Glutamatergic neuron (in vitro differentiated cells): Measurements from ENCODE around the gene TSPAN17. TPM values are rescaled to one million over a fixed set of nuclear protein-coding genes. Genes with fewer than 3 reads are reported as not detected.

ENCODE experiments used
- DNase-seq: peaks from one replicate; pipeline ENCODE4 v3.0.0; 2022
- H3K27ac Mint-ChIP-seq: one replicate; pipeline ENCODE4 v1.8.0; 2020; ENCODE audit warnings: mild to moderate bottlenecking, mixed read lengths, inconsistent platforms; ENCODE audit not compliant: unreplicated experiment
- H3K27me3 Mint-ChIP-seq: one replicate; pipeline ENCODE4 v1.8.0; 2020; ENCODE audit warnings: mild to moderate bottlenecking, moderate library complexity, mixed read lengths, inconsistent platforms; ENCODE audit not compliant: unreplicated experiment
- H3K36me3 Mint-ChIP-seq: one replicate; pipeline ENCODE4 v1.8.0; 2020; ENCODE audit warnings: mild to moderate bottlenecking, mixed read lengths, inconsistent platforms; ENCODE audit not compliant: unreplicated experiment
- H3K4me1 Mint-ChIP-seq: one replicate; pipeline ENCODE4 v1.8.0; 2020; ENCODE audit warnings: mild to moderate bottlenecking, low read depth, mixed read lengths, inconsistent platforms; ENCODE audit not compliant: unreplicated experiment
- H3K4me3 Mint-ChIP-seq: one replicate; pipeline ENCODE4 v1.8.0; 2020; ENCODE audit warnings: mild to moderate bottlenecking, mixed read lengths, inconsistent platforms; ENCODE audit not compliant: unreplicated experiment
- H3K9me3 Mint-ChIP-seq: one replicate; pipeline ENCODE4 v1.8.0; 2020; ENCODE audit warnings: mild to moderate bottlenecking, moderate library complexity, mixed read lengths, inconsistent platforms; ENCODE audit not compliant: unreplicated experiment
- total RNA-seq: library from RNA; stranded (reverse); fragmentation: NEBNext Ultra II Directional; extraction: Animal tissue kit (Norgen Biotek cat#: 25700); gene quantifications from one replicate; pipeline ENCODE4 v1.2.1, GENCODE V29; 2021; ENCODE audit not compliant: unreplicated experiment
- TF ChIP-seq, protein P1 (sequence below): fragments of 200-600 bp; sonication (generic); IDR thresholded peaks from one replicate; pipeline ENCODE4 v1.5.0; 2021; ENCODE audit not compliant: partially characterized antibody, unreplicated experiment

The TSPAN17 gene
- total RNA-seq, 1 donor from 2014 or later = 97.2 TPM

DNA sequence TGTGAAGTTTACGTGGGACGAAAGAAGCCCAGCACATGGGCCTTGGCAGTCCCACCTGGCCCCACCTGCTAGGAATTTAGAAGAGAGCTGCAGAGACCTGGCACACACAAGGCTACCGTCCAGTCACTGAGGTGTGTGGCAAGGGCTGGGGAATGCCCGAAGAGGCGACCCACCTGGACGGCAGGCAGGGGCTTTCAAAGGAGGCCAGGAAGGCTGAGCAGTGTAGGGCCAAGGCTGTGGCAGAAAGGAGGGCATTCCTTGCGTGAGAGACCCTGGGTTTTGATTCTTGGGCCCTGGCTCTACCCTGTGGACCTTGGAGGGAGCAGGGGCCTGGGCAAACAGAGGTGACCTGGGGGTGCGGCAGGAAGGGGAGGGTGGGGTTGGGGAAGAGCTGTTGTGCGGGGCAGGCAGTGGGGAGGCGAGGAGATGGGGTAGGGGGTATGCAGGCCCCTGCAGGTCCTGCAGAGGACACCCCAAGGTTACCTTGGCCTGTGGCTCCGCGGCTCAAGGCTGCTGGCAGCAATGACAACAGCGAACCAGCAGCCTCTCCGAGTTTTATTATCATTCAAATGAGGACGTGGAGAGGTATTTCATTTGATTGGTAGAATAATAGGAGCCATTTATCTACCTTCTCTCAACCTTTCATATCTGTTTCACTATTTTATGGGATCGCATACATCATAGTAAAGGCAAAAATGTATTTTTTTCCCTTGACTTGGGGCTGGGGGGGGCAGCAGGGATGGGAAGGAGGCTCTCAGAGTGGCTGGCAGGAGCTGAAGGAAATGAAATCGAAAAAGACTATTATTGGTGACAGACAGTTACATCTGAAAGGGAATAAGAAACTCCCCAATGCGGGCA lies 24.8 kb downstream of the TSPAN17 start:
- peaks cover 4% of the 10 kb centered on the region for H3K27me3 Mint-ChIP-seq
- no peaks in the 10 kb centered on the region for H3K36me3 Mint-ChIP-seq
- H3K4me3 Mint-ChIP-seq = no peak overlapping the region
- peaks cover 2% of the 10 kb centered on the region for H3K9me3 Mint-ChIP-seq
- no peak for DNase-seq
- TF ChIP-seq, protein P1, sequence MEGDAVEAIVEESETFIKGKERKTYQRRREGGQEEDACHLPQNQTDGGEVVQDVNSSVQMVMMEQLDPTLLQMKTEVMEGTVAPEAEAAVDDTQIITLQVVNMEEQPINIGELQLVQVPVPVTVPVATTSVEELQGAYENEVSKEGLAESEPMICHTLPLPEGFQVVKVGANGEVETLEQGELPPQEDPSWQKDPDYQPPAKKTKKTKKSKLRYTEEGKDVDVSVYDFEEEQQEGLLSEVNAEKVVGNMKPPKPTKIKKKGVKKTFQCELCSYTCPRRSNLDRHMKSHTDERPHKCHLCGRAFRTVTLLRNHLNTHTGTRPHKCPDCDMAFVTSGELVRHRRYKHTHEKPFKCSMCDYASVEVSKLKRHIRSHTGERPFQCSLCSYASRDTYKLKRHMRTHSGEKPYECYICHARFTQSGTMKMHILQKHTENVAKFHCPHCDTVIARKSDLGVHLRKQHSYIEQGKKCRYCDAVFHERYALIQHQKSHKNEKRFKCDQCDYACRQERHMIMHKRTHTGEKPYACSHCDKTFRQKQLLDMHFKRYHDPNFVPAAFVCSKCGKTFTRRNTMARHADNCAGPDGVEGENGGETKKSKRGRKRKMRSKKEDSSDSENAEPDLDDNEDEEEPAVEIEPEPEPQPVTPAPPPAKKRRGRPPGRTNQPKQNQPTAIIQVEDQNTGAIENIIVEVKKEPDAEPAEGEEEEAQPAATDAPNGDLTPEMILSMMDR = no peak
- H3K27ac Mint-ChIP-seq = no peak overlapping the region
- peaks cover 17% of the 10 kb centered on the region for H3K4me1 Mint-ChIP-seq

DNA sequence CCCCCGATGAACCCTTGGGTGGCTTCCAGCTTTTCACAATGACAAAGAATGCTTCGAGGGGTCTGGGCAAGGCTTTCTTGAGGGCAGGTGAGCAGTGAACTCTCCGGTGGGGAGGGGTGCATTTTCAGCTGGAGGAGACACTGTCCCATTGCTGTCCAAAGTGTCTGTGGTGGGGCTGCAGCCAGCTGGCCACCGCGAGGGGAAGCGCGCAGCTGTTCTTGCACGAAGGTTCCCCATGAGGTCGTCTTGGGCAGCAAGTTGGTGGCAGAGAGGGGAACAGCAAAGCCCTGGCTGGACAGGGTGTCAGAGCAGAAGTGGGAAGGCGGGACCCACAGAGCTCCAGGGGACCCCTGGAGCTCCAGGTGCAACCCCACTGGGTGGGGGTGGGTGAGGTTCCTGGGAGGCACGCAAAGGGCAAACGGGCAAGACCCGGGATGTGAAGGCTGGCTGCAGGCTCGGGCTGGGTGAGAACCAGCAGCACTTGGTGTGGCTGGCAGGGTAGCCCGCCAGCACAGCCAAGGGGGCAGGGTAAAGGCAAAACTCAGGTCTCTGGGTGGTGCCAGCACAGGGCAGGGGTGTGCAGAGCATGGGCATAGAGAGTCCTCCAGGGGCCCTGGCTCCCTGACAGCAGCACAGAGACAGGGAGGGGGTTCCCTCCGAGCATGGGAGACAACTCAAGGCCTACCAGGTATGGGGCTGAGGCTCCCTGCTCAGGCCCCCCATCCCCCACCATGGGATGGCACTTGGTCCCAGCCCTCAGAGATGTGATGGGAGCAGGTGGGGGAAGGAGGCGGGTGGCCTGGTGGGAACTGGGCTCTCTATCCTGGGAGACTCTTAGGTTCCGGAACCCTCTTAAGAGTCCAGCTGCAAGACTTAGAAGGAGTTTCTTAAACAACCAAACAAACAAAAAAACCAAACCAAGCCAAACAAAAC lies 26.6 kb downstream of the TSPAN17 start:
- Mint-ChIP-seq H3K9me3 (peaks cover 3% of the 10 kb centered on the region), H3K27me3 (peaks cover 6% of the 10 kb centered on the region), H3K36me3 (no peaks in the 10 kb centered on the region), H3K27ac (no peak overlapping the region), H3K4me3 (no peak overlapping the region), H3K4me1 (peaks cover 17% of the 10 kb centered on the region)
- TF ChIP-seq, protein P1 = no peak
- DNase-seq = no peak

DNA sequence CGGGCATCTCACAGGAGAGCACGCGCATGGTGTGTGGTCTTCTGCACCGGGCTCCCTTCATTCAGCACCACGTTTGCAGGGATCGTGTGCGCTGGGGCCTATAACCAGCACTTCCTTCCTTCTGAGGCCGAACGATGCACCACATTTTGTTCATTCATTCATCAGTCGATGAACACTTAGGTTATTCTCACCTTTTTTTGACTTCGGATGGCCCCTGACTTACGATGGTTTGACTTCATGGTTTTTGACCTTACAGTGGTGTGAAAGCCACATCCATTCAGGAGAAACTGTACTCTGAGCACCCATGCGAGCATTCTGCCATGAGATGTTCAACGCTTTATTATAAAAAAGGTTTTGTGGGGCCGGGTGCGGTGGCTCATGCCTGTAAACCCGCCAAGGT lies 27.5 kb downstream of the TSPAN17 start:
- peaks cover 6% of the 10 kb centered on the region for H3K27me3 Mint-ChIP-seq
- H3K36me3 Mint-ChIP-seq = no peaks in the 10 kb centered on the region
- H3K27ac Mint-ChIP-seq = no peak overlapping the region
- H3K4me3 Mint-ChIP-seq = no peak overlapping the region
- TF ChIP-seq, protein P1 = no peak
- H3K4me1 Mint-ChIP-seq = peaks cover 17% of the 10 kb centered on the region
- peaks cover 3% of the 10 kb centered on the region for H3K9me3 Mint-ChIP-seq
- DNase-seq = no peak

DNA sequence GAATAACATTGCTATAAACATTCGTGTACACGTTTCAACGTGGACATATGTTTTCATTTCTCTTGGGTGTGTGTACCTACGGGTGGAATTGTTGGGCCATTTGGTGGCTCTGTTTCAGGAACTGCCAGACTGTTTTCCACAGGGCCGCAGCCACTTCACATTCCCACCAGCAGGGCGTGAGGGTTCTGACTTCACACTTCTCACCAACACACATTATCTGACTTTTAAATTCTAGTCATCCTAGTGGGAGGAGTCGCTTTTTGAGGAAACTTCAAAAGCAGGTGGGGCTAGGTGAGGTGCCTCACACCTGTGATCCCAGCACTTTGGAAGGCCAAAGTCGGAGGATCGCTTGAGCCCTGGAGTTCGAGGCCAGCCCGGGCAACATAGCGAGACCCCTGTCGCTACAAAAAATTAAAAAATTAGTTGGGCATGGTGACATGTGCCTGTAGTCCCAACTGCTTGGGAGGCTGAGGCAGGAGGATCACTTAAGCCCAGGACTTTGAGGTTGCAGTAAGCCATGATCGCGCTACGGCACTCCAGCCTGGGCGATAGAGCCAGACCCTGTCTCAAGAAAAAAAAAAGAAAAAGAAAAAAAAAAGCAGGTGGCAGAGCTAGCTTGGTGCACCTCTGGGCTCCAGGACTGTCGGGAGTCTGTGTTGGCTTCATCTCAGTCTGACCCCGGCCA lies 28.5 kb downstream of the TSPAN17 start:
- Mint-ChIP-seq H3K36me3 (no peaks in the 10 kb centered on the region), H3K27me3 (peaks cover 6% of the 10 kb centered on the region), H3K4me1 (peaks cover 14% of the 10 kb centered on the region), H3K9me3 (peaks cover 3% of the 10 kb centered on the region), H3K4me3 (no peak overlapping the region), H3K27ac (no peak overlapping the region)
- peak; percentile 70 for DNase-seq
- TF ChIP-seq, protein P1 = peak; percentile 68
